Hematopoietic multipotent progenitor cell treated with erythropoietin and hydrocortisone succinate and interleukin-3 and kit ligand, for 6 days (in vitro differentiated cells): Measurements from ENCODE around the gene TMEM63B.
"Not testable (repeated sequence)": the region's sequence is repeated elsewhere in the genome, so short reads cannot be mapped to it uniquely, and the experiment has no call there.

ENCODE experiments used
- DNase-seq: peaks from one replicate; pipeline ENCODE4 v3.0.0-alpha.2; 2015

Gene TMEM63B

DNA sequence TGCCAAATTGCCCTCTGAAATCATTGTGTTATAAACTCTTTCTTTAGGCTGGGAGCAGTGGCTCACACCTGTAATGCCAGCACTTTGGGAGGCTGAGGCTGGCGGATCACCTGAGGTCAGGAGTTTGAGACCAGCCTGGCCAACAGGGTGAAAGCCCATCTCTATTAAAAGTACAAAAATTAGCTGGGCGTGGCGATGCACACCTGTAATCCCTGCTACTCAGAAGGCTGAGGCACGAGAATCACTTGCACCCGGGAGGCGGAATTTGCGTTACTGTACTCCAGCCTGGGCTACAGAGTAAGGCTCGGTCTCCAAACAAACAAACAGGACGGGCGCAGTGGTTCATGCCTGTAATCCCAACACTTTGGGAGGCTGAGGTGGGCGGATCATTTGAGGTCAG is 69.0 kb downstream of the TMEM63B start:
- not testable (repeated sequence) for DNase-seq

DNA sequence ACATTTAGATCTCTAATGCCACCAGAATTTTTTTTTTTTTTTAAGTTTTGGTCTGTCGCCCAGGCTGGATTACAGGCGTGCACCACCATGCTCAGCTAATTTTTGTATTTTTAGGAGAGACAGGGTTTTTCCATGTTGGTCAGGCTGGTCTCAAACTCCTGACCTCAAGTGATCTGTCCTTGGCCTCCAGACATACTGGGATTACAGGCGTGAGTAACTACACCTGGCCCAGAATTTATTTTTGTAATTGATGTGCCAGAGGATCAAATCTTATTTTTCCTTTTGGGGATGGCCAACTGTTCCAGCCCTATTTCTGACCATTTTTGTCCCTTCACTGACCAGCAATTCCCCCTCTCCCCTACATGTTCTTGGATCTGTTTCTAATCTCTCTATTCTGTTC is 71.3 kb downstream of the TMEM63B start:
- DNase-seq: no peak

DNA sequence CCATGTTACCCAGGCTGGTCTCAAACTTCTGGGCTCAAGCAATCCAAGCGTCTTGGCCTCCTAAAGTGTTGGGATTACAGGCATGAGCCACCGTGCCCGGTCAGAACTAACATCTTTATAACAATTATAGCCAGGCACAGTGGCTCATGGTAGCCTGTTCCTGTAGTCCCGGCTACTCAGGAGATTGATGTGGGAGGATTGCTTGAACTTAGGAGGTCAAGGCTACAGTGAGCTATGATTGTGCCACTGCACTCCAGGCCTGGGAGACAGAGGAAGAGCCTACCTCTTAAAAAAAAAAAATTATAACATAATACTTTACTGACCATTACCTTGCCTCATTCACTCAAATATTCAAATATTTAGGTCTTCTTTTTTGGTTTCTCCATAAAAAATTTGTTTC is 72.5 kb downstream of the TMEM63B start:
- no peak for DNase-seq

DNA sequence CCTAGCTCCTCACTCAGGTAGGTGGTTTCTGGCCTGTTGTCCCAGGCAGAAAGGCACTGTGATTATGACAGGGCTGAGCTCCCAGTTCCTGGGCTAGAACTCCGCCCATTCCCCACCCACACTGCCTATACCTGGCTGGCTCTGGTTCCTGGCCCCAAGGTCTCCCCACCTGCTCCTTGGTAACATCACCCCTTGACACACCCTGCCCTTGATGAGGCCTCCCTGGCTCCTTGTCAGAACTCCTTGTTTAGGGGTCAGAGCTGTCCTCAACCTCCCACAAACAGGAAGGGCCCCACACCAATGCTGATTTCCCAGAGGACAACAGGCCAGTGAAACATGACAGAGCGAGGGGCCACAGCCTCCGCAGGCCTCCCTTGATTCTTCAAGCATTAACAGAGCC is 73.8 kb downstream of the TMEM63B start:
- no peak for DNase-seq

DNA sequence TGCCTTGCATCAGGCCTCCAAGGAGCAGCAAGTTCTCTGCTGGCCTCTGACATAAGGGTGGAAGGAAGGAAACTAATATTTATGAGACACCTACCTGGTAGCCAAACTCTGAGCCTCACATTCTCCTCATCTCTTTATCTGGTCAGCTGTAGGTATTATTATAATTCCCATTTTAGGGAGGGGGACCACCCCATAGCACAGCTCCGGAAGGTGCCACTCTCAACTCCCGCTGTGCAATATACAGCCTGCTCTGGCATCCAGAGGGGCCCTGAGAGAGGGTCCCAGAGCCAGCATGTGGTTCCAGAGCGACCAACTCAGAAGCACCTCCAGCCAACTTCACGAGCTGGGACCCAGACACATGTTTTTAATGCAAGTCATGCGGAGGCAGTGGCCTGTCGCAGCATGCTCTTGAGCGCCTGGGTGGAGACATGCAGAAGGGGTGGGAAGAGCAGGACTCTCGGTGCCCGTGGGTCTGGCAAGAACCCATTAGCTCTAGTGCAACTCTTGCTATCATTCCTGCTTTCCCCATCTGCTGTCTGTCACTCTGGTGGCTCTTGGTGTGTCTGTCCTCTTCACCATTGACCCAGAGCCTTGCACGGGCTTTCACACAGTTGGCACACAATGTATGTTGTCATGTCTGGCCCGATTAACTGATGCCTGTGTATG is 74.4 kb downstream of the TMEM63B start:
- no peak for DNase-seq

DNA sequence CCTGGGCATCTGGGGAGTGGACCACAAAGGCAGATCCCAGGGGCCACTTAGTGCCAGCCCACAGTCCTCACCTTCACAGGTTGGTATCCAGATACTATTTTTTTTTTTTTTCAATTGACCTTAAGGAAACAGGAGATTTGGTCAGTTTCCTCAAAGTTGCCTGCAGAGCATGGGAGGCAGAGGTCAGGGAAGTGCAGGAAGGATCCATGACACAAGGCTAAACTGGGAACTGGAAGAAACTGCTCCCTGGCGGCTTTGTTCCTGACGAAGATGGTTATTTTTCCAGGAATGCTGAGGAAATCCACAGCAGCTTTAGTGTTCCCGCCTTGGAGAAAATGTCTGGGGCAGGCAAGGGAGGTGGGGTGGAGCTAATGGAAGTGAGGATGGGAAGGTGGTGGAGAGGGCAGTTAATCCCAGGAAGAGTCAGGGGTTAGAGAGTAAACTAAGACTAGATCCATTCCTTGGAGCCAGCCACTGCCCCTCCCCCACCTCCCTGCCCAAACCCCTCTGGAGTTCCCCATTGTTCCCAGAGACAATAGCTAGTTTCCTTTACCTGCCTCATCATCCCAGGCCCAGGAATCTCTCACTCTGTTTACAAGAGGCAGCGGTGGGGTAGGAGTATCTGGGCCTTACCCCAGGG is 75.1 kb downstream of the TMEM63B start:
- DNase-seq: no peak

DNA sequence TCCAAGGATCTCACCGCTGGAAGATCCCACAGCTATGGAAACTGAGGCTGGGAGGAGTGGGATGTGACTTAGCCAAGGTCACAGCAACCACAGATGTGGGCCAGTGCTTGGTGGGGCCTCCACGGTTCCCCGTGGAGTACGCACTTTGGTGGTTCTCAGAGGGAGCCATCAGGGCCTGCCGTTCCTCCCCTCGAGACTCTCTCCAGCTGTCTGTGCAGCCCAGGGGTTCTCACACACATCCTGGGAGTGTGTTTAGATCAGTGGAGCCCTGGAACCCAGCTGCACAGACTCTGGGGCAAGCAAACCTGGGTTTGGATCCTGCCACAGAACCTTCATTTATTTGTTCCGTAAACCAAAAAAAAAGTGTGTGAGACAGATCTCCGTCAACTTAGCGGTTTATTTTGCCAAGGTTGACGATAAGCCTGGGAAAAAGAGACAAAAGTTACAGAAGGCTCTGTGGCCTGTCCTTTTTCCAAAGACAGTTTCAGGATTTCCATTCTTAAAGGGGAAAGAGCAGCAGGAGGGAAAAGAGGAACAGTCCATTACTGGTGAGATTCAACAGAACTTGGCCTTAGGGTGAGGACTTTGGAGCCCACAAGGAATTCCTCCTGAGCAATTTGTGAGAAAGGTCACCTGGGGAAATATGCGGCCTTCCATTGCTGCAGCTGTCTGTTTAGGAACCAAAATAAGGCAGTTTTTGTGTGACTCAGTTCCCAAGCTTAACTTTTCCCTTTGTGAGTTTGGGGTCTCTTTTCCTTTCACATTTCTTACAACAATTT is 75.8 kb downstream of the TMEM63B start:
- DNase-seq: no peak

DNA sequence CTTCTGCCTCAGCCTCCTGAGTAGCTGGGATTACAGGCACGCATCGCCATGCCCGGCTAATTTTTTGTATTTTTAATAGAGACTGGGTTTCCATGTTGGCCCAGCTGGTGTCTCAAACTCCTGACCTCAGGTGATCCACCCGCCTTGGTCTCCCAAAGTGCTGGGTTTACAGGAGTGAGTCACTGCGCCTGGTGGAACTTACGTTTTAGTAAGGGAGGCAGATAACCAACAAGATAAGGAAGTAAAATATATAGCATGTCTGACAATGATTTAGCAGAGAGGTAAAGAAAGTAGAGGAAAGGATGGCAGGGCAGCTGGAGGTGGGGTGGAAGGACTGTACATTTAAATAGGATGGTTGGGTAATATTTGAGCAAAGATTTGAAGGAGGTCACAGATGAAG is 76.6 kb downstream of the TMEM63B start:
- DNase-seq: no peak
